AG04450 (cell line): ENCODE data around the gene FNIP2. TPM values are rescaled to one million over a fixed set of nuclear protein-coding genes. Genes with fewer than 3 reads are reported as not detected.

Source experiments
- CTCF ChIA-PET: fragments of 300-600, 350-600 bp; formaldehyde crosslinking; extraction: SDS; loops from one replicate; lab custom pipeline; 2022; ENCODE audit warnings: antibody characterized with exemption, inconsistent platforms; lab: Charles Lee
- POLR2A ChIA-PET: fragments of 350-600 bp; formaldehyde crosslinking; extraction: SDS; loops from one replicate; lab custom pipeline; 2021; ENCODE audit warnings: antibody characterized with exemption, inconsistent platforms; lab: Yijun Ruan, JAX
- DNase-seq: peaks from one replicate; pipeline ENCODE4 v3.0.0-alpha.2; 2011; ENCODE audit warnings: low read depth, low spot score
- H3K27ac ChIP-seq: one replicate; pipeline ENCODE4 v1.5.1; 2012; ENCODE audit warnings: low read depth, low read length, control low read depth
- H3K27me3 ChIP-seq: one replicate; pipeline ENCODE4 v1.6.0; 2012; ENCODE audit warnings: low read length; ENCODE audit not compliant: control insufficient read depth, insufficient read depth
- H3K4me3 ChIP-seq: 2 replicates; pipeline ENCODE4 v1.5.1; 2011; ENCODE audit warnings: mild to moderate bottlenecking, low read depth, low read length, control low read depth
- H3K9me3 ChIP-seq: 2 replicates; pipeline ENCODE4 v1.5.1; 2012; ENCODE audit warnings: low read length; ENCODE audit not compliant: control insufficient read depth, insufficient read depth
- CTCF ChIP-seq: IDR thresholded peaks from 2 replicates; pipeline ENCODE4 v1.5.1; 2011; ENCODE audit warnings: low read depth, low read length, control low read depth, inconsistent platforms
- polyA plus RNA-seq: library from polyadenylated mRNA; depleted of rRNA; stranded (reverse); fragments of >200 nt; gene quantifications from 2 replicates; pipeline ENCODE4 v1.2.3, GENCODE V29; 2011

FNIP2 gene
- polyA plus RNA-seq, 1 experiment: 8.4 TPM

GRCh38 chr4:158763462-158763861, 5.4 kb upstream of the FNIP2 start:
- H3K4me3 ChIP-seq: no peak overlapping the region
- no peak overlapping the region for H3K27ac ChIP-seq
- H3K9me3 ChIP-seq: no peaks in the 10 kb centered on the region
- TF ChIP-seq CTCF: no peak
- no peak for DNase-seq
- POLR2A ChIA-PET: no interaction called here
- no peaks in the 10 kb centered on the region for H3K27me3 ChIP-seq
- CTCF ChIA-PET: no interaction called here

GRCh38 chr4:158766434-158767044, 2.3 kb upstream of the FNIP2 start:
- DNase-seq: no peak
- ChIA-PET POLR2A (no interaction called here), CTCF (no interaction called here)
- no peak overlapping the region for H3K4me3 ChIP-seq
- no peak overlapping the region for H3K27ac ChIP-seq
- H3K9me3 ChIP-seq: no peaks in the 10 kb centered on the region
- no peak for TF ChIP-seq CTCF
- H3K27me3 ChIP-seq: no peaks in the 10 kb centered on the region

- ChIA-PET POLR2A (no interaction called here), CTCF (no interaction called here)
- H3K27me3 ChIP-seq: no peaks in the 10 kb centered on the region
- no peak overlapping the region for H3K4me3 ChIP-seq
- no peak overlapping the region for H3K27ac ChIP-seq
- no peak for TF ChIP-seq CTCF
- no peaks in the 10 kb centered on the region for H3K9me3 ChIP-seq
- no peak for DNase-seq
Measured at GRCh38 chr4:158767451-158767850, 1.4 kb upstream of the FNIP2 start.

- H3K4me3 ChIP-seq: peak overlapping the region; percentile 83
- H3K27me3 ChIP-seq: no peaks in the 10 kb centered on the region
- no peak for DNase-seq
- CTCF ChIA-PET: no interaction called here
- POLR2A ChIA-PET: interaction anchor here (0.9 to 1.2 kb wide), 3 partner anchors 14 to 41 kb away, joined by 3 to 4 read pairs (median 4); no protein-coding TSS in a partner anchor
- no peak overlapping the region for H3K27ac ChIP-seq
- no peak for TF ChIP-seq CTCF
- no peaks in the 10 kb centered on the region for H3K9me3 ChIP-seq
Measured at GRCh38 chr4:158769175-158769921, 522 bp downstream of the FNIP2 start.

GRCh38 chr4:158770671-158771070, 1.8 kb downstream of the FNIP2 start:
- H3K27ac ChIP-seq: no peak overlapping the region
- DNase-seq: no peak
- TF ChIP-seq CTCF: no peak
- H3K4me3 ChIP-seq: no peak overlapping the region
- no peaks in the 10 kb centered on the region for H3K27me3 ChIP-seq
- H3K9me3 ChIP-seq: no peaks in the 10 kb centered on the region
- CTCF ChIA-PET: no interaction called here
- POLR2A ChIA-PET: no interaction called here
